HG03175 (cell line): ENCODE data around the gene GRIA4.
"Not testable (repeated sequence)": the region's sequence is repeated elsewhere in the genome, so short reads cannot be mapped to it uniquely, and the experiment has no call there.

Source experiments
- ATAC-seq: cut with Tn5 transposase; IDR thresholded peaks from one replicate; pipeline ENCODE4 v1.9.1; 2021; ENCODE audit warnings: mild to moderate bottlenecking, moderate library complexity; ENCODE audit not compliant: unreplicated experiment

GRIA4 gene

DNA sequence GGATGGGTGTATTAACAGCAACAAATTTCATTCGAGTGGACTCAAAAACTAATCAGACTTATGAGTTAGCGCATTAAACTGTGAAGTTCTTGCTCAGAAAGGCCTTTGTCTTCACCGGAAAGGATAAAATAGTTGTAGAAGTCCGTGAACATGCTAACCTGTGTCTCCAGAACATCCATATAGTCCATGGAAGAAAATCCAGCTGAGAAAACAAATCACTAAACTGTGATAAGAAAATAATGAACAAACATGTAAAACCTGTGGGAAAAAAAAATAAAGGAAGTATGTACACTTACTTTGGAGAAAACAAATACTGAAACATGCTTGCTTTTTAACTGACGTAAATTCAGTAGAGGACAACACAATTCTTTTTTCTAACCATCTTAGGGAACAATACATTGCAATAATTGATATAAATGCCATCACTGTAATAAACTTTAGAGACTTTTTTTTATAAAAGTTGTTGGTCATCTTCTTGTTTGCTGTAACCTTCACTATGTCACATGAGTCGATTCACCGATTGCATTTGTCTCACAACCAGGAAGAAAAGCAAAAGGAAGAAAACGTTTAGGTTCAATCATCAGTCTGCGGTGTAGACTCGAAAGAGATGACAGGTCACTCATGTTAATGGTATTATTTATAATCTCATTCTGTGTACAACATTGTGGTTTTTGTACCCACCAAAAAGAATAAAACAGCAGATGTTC lies 370.3 kb downstream of the GRIA4 start:
- ATAC-seq: no peak

DNA sequence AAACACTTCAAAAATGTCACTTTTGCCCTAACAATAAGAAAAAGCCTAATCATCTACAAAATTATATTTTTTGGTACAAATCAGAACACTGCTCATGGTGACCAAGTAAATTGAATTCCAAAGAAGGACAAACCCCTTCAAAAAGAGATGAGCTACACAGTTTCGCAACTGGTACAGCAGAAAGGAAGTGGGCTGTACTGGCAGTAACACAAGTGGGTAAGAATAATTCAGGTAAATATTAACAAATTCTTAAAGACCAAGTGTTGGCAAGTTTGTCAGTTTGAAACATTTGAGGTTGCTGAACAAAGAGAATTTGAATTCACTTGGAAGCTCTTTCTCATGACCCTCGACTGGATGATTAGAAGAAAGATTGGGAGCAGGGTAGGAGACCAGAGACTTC lies 376.7 kb downstream of the GRIA4 start:
- ATAC-seq: peak; percentile 75

DNA sequence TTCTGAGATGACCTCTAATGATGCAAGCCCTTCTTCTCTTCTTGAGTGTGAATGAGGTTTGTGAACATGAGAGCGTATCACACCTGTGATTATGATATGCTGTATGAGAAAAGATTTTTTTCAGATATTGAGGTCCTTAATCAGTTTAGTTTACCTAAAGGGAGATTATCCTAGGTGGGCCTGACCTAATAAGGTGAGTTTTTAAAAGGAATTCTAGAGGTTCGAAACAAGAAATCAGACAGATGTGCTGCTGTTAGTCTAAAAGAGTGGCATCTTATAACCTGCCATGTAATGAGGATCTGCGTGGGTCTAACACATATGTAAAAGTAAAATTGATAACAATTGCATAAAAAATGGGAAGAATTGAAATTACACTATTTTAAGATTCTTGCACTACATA lies 378.3 kb downstream of the GRIA4 start:
- no peak for ATAC-seq

DNA sequence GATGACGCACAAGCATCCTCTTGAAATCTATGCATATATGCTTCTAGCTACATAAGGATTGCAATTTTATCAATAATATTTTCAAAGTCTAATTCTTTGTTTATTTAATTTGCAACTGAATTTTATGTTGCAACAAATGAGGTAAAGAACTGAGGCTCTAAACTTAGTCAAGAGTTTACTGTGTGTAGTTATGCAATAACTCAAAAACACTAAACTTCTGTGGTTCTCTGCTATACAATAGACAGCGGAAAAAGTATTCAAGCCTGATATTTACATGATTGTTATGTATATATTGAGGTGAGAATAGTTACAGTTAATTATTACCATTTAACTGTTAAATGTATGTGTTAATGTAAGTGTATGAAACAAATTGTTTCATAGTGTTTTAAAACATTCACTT lies 379.3 kb downstream of the GRIA4 start:
- ATAC-seq: no peak

DNA sequence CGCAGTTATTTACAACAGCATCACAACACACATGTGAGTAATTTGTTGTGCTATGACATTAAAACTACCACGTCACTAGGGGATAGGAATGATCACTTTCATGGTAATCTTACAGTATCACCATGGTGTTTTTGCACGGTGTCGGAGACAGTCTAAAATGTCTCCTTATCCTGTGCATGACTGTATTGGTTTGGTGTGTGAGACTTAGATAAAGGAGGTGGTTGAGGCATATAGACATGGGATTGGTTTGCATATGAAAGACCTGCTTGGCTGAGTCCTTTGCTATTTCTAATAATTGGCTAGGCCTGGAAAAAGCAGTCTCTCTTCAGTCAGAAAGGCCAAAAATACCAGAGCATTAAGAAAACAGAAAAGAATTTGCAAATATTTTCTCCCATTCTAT lies 382.0 kb downstream of the GRIA4 start:
- no peak for ATAC-seq

DNA sequence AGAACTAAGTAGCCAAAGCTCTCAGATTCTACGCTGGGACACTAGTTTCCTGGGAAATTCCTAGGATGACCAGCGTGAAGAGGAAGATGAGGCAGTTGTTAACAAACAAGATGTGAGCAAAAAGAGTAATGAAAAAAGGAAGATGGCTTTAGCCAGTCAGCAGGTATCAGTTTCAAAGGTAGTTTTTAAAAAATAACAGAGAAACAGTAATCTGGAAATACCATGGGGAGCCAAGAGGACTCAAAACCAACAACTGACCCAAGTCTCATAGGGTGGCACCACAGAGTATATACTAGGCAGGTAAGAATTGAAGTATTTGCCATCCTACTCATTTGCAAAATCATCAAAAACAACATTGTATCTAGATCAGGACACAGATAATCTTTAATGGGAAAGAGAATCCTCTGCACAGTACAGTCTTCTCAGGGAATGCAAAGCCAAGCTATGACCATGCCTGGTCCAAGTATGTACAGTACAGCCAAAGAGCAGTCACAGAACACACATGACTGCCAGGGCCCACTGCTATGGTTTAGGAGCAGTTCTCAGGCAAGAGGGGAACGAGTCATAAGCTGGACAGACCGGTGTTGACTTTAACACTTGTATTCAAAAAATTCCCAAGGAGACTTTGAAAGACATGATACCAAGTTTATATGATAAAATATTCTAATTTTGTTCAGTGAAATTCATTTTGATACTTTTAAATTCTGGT lies 391.6 kb downstream of the GRIA4 start:
- ATAC-seq: no peak

DNA sequence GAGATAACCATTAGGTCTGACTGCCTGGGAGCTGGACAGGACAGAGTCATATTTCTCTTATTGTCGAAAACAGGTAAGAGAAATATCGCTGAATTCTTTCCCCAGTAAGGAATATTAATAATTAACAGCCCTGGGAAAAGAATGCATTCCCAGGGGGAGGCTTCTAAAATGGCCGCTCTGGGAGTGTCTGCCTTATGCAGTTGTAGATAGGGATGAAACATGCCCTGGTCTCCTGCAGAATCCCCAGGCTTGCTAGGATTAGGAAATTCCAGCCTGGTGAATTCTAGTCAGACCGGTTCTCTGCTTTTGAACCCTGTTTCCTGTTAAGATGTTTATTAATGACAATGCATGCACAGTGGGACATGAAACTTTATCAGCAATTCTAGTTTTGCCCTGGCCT lies 393.2 kb downstream of the GRIA4 start:
- not testable (repeated sequence) for ATAC-seq

DNA sequence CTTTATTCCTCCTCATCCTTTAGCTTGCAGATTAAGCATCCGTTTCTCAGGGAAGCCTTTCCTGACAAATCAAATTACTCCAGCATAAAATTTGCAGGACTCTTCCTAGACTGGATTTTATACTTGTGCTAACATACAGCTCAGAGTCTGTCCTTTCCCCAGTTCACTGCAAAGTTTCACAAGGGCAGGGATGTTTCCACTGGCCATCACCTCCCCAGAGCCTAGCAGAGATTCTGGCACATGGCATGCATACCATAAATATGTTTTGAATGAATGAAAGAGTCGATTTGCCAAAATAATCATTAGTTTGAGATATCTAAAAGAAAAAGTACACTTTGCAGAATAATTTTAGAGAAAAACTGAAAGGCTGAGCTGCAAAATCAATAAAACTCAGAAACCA lies 401.6 kb downstream of the GRIA4 start:
- no peak for ATAC-seq

DNA sequence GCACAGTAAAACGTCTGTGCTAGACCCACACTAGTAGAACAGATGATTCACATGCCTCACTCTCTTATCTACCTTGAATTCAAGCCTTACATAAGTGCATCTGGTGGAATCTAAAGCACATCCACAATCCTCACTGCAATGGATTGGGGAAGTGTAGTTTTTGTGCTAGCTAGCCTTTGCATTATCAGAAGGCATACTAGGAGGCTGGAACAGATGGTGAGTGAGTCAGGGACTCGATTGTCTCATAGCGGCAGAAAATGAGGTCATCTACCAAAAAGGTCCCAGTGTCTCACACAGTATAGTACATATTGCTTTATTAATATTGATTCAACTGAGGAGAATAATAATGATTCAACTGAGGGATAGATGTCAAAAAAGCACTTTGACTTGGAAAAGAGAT lies 402.9 kb downstream of the GRIA4 start:
- ATAC-seq: no peak

DNA sequence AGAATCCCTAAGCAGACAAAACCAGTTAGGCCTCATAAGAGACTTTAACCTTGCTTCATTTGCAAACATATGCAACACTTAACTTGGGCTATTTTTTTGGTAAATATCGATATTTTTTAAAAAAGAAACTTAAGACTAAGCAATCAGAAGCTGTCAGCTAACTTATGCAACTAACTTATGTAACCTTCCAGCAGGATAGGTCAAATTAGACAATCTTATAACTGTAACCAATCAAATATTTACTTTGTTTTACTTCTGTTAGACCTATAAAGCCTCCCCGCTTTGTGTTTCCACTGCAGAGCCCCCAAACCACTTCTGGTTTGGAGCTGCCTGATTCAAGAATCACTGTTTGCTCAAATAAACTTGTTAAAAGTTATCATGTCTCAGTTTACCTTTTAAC lies 404.2 kb downstream of the GRIA4 start:
- ATAC-seq: no peak

DNA sequence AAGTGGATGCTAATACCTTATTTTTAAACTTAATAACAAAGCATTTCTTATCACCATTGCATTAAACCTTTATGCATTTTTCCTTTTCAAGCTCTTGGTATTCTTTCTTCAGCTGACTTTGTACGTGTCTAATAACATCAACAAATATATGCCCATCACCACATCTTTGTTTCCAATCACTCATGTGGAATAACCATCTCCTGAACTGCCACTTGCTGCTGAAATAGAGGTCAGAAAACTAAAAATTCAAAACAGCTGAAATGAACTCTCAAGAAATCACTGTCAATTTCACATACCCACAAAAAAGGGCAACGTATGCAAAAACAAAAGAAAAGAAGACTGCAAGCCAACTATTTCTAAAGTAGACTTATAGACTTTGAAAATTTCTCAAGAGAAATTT lies 404.7 kb downstream of the GRIA4 start:
- ATAC-seq: no peak

DNA sequence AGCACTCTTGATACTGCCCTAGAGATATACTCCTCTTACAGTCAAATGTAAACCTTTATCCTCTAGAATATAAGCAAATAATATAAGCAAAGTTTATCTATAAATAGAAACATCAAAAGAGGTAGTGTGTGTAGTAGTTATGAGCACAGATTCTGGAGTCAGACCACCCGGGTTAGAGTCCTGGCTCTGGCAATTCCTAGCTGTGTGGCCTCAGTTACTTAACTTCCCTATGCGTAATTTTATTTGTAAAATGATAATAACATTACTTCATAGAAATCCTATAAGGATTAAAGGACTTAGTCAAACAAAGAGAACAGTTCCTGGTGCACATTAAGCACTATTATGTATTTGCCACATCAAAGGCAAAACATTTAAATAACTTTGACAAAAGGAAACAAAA lies 405.2 kb downstream of the GRIA4 start:
- ATAC-seq: no peak

DNA sequence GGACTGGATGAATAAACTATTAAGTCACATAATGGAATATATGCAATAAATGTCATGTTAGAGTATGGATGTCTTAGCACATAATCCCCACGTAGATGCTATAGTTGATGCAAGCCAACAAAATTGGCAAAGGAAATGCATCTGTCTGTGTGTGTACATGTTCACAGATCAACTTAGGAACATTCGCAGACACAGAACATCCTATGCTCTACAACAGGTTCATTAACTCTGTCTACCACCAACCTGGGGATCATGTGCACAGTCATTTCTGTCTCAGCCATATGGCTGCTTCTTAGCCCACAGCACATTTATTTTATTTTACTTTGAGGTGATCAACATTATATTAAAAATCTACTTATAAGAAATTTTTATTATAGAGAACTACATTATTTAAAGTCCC lies 407.2 kb downstream of the GRIA4 start:
- no peak for ATAC-seq

DNA sequence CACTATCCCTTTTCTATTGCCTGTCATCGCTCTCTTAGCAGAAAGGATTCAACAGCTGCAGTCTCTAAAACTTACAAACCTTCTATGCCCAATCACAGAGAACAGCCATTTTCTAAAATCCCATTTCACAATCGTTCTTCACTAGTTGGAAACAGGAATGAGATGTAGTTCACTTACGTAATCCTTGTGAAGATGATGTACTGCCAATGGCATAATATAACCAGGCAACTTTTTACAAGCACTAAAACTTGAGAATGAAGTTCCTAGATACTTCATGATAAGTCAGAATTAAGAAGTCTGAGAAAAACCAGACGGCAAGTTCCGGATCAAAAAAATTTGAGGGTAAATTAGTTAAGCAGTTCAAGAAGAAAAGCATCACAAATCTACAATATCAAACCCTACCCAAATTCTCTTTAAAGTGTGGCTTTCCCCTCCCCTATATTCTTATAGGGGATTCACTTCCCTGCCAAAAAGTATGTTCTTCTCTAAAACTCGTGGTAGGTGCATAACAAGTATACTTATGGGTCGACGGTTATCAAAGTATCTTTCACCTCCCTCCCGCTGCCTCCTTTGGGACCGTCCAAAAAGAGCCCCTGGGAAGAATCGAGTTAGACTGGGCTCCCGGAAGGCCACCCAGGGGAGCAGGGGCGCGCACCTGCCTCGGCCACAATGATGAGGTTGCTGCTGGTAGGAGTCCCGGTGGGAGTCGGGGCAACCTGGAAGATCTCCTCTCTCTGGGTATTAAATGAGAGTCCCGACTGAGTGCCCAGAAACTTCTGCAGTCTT lies 411.5 kb downstream of the GRIA4 start:
- ATAC-seq: peak; percentile 7

DNA sequence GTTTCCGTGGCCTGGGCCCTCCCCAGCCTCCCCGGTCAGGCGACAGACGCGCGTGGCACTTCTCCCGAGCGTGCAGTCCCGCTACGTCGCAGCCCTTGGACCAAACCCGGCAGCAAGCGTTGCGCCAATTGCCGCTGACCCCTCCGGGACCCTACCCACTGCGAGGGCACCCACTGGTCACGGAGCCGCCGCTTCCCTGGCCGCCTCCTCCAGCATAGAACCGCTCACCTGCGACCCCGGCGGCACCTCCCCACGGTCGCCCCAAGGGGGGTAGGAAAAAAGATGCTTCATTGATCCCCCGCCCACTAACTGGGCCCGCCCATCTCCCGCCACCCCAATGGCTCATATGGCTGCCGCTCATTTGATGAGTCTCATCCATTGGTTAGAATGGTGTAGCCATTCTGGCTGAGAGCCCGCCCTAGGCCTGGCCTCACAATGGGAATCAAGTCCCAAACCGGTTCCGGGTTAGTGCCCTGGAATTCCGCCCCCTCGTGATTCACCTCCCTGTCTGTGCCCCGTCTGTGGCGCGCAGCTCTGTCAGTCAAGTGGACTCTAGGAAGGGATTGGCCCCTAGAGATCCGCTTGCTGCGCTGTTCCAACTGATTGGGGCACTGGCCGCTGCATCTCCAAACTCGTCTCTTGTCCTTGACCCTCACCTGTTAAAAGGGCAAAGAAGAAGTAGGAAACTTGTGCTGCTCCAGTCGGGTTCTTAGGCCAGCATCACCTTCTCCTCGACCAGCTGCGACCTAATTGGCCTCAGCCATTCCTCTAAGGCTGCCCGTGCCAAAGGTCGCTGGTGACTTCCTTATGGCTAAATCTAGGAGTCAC lies 412.3 kb downstream of the GRIA4 start, which contains the start of gene MSANTD4:
MSANTD4 (minus strand) TSS at position 274 of the 828 bp plus-strand sequence. CDS start 11,323 bp downstream, outside the sequence.
- peak; percentile 98 for ATAC-seq

DNA sequence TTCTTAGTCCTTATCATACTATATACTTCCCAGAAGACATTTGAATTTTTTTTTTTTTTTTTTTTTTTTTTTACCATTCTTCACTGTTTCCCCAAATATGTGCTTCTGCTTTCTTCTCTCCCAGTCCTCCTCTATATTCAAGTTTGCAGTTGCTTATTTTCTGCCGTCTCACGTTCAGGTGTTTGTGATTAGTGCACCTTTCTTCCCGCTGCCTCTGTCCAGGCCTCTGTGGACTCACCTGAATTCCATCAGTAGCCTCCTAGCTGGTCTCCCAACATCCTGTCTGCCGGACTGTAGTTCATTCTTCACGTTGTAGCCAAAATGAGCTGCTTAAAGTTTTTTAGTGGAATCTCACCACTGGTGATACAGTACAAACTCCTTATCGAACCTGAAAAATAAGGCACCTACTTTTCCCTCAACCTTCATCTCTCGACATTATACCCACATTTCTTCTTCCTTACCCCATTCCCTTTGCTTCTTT lies 413.0 kb downstream of the GRIA4 start:
- no peak for ATAC-seq

DNA sequence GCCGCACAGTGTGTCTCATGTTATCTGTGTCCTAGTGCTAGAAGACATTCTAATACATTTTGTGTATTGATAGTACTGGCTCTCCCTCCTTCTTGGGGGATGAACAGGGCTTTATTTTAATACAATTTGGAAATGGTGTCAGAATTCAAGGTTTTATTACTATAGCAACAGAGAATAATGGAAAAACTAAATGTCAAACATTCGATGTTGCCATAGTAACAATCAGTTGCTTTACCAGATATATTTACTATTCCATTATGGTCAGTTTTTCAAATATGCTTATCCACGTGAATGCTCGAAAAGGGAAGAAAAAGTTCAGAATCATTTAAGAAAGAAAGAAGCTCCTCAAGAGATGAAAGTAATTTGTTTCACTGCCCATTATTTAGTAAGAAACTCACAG lies 420.7 kb downstream of the GRIA4 start:
- ATAC-seq: no peak

DNA sequence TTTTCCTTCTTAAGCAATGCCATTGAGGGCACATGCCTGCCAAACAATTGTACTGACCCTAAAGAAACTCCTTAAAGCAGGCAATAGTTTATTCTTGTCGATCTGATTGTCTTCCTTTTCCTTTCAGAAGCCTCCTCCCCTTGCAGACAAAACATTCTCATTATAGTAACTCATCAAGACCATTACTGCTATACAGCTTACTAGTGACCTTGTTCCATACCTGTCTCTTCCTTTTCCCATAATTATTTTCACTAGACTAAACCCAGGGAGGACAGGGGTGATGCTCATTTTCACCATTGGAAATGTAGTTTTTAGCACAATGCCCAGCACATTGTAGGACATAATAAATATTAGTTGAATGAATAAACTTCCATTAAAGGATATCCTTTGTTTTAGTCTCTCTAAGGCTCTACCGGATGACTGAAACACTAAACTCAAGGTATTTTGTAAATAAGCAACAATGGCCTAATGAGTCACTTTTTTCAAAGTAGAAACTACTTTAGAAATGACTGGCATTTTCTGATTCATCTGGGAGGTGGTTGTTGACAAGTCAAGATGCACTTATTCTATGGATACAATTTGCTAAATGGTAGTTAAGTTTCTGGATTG lies 421.4 kb downstream of the GRIA4 start:
- ATAC-seq: no peak
